ENCODE data around the gene ENO1. TPM values are rescaled to one million over a fixed set of nuclear protein-coding genes. Genes with fewer than 3 reads are reported as not detected.
"Not testable (repeated sequence)": the region's sequence is repeated elsewhere in the genome, so short reads cannot be mapped to it uniquely, and the experiment has no call there.

Gene ENO1
- total RNA-seq, 1 experiment from 2014 or later: 2,649 TPM

GRCh38 chr1:8900684-8901083, 22.2 kb upstream of the ENO1 start:
- in situ Hi-C loops (cut with HindIII; ENCODE audit: low pct_unique_long_range_greater_than_20kb, low sequenced_read_pairs); DNase-seq (ENCODE audit: low read depth, low spot score): not testable (repeated sequence)

GRCh38 chr1:8899046-8899445, 20.6 kb upstream of the ENO1 start:
- in situ Hi-C loops (cut with HindIII; ENCODE audit: low pct_unique_long_range_greater_than_20kb, low sequenced_read_pairs): no loop called here
- DNase-seq (ENCODE audit: low read depth, low spot score): no peak

- DNase-seq (ENCODE audit: low read depth, low spot score); in situ Hi-C loops (cut with HindIII; ENCODE audit: low pct_unique_long_range_greater_than_20kb, low sequenced_read_pairs): not testable (repeated sequence)
Observed at GRCh38 chr1:8898418-8898817, 19.9 kb upstream of the ENO1 start.

- in situ Hi-C loops (cut with HindIII; ENCODE audit: low pct_unique_long_range_greater_than_20kb, low sequenced_read_pairs): not testable (repeated sequence)
Observed at GRCh38 chr1:8897505-8897904, 19.0 kb upstream of the ENO1 start.

GRCh38 chr1:8896775-8897174, 18.3 kb upstream of the ENO1 start:
- in situ Hi-C loops (cut with HindIII; ENCODE audit: low pct_unique_long_range_greater_than_20kb, low sequenced_read_pairs); DNase-seq (ENCODE audit: low read depth, low spot score): not testable (repeated sequence)

More at GRCh38 chr1:8897505-8897904, 19.0 kb upstream of the ENO1 start:
- DNase-seq (ENCODE audit: low read depth, low spot score): not testable (repeated sequence)

GRCh38 chr1:8892026-8892425, 13.5 kb upstream of the ENO1 start:
- in situ Hi-C loops (cut with HindIII; ENCODE audit: low pct_unique_long_range_greater_than_20kb, low sequenced_read_pairs): no loop called here
- DNase-seq (ENCODE audit: low read depth, low spot score): no peak

GRCh38 chr1:8891401-8891800, 12.9 kb upstream of the ENO1 start:
- DNase-seq (ENCODE audit: low read depth, low spot score): no peak
- in situ Hi-C loops (cut with HindIII; ENCODE audit: low pct_unique_long_range_greater_than_20kb, low sequenced_read_pairs): no loop called here

- in situ Hi-C loops (cut with HindIII; ENCODE audit: low pct_unique_long_range_greater_than_20kb, low sequenced_read_pairs): no loop called here
- DNase-seq (ENCODE audit: low read depth, low spot score): peak; percentile 97
Observed at GRCh38 chr1:8889925-8890785, 11.7 kb upstream of the ENO1 start.

- in situ Hi-C loops (cut with HindIII; ENCODE audit: low pct_unique_long_range_greater_than_20kb, low sequenced_read_pairs): no loop called here
- DNase-seq (ENCODE audit: low read depth, low spot score): peak; percentile 80
Observed at GRCh38 chr1:8889103-8889846, 10.8 kb upstream of the ENO1 start.

- DNase-seq (ENCODE audit: low read depth, low spot score): no peak
- in situ Hi-C loops (cut with HindIII; ENCODE audit: low pct_unique_long_range_greater_than_20kb, low sequenced_read_pairs): no loop called here
Observed at GRCh38 chr1:8886589-8886988, 8.1 kb upstream of the ENO1 start.

- in situ Hi-C loops (cut with HindIII; ENCODE audit: low pct_unique_long_range_greater_than_20kb, low sequenced_read_pairs); DNase-seq (ENCODE audit: low read depth, low spot score): not testable (repeated sequence)
Observed at GRCh38 chr1:8886031-8886524, 7.6 kb upstream of the ENO1 start.

GRCh38 chr1:8884105-8884504, 5.6 kb upstream of the ENO1 start:
- DNase-seq (ENCODE audit: low read depth, low spot score); in situ Hi-C loops (cut with HindIII; ENCODE audit: low pct_unique_long_range_greater_than_20kb, low sequenced_read_pairs): not testable (repeated sequence)

- no peak for DNase-seq (ENCODE audit: low read depth, low spot score)
Observed at GRCh38 chr1:8883491-8883890, 5.0 kb upstream of the ENO1 start.

GRCh38 chr1:8879922-8880676, 1.6 kb upstream of the ENO1 start:
- in situ Hi-C loops (cut with HindIII; ENCODE audit: low pct_unique_long_range_greater_than_20kb, low sequenced_read_pairs): no loop called here

More at GRCh38 chr1:8883491-8883890, 5.0 kb upstream of the ENO1 start:
- in situ Hi-C loops (cut with HindIII; ENCODE audit: low pct_unique_long_range_greater_than_20kb, low sequenced_read_pairs): no loop called here

GRCh38 chr1:8879464-8879921, 1.0 kb upstream of the ENO1 start:
- in situ Hi-C loops (cut with HindIII; ENCODE audit: low pct_unique_long_range_greater_than_20kb, low sequenced_read_pairs): no loop called here
- no peak for DNase-seq (ENCODE audit: low read depth, low spot score)

More at GRCh38 chr1:8879922-8880676, 1.6 kb upstream of the ENO1 start:
- DNase-seq (ENCODE audit: low read depth, low spot score): no peak

GRCh38 chr1:8878698-8879463, 395 bp upstream of the ENO1 start:
- DNase-seq (ENCODE audit: low read depth, low spot score): peak; percentile 93
- in situ Hi-C loops (cut with HindIII; ENCODE audit: low pct_unique_long_range_greater_than_20kb, low sequenced_read_pairs): no loop called here

- no peak for DNase-seq (ENCODE audit: low read depth, low spot score)
- in situ Hi-C loops (cut with HindIII; ENCODE audit: low pct_unique_long_range_greater_than_20kb, low sequenced_read_pairs): no loop called here
Observed at GRCh38 chr1:8876087-8876486, 2.4 kb downstream of the ENO1 start.
